Activated CD8-positive, alpha-beta memory T cell treated with anti-CD3 and anti-CD28 coated beads for 4 hours (primary cell): Measurements from ENCODE around the gene GALNT17.
"Not testable (repeated sequence)": the region's sequence is repeated elsewhere in the genome, so short reads cannot be mapped to it uniquely, and the experiment has no call there.

Experiments
- DNase-seq, 2 donors: peaks; one replicate each; pipeline ENCODE4 v3.0.0-alpha.2; 2020; ENCODE audit warnings: low read depth in 2 of 2

The GALNT17 gene

GRCh38 chr7:71165708-71166107 is 33.8 kb downstream of the GALNT17 start:
- no peak for DNase-seq

GRCh38 chr7:71171476-71171875 is 39.5 kb downstream of the GALNT17 start:
- DNase-seq, result no peak

- DNase-seq, result no peak
Measured at GRCh38 chr7:71173955-71174354, 42.0 kb downstream of the GALNT17 start.

GRCh38 chr7:71182438-71182935 is 50.5 kb downstream of the GALNT17 start:
- no peak for DNase-seq

GRCh38 chr7:71184136-71184535 is 52.2 kb downstream of the GALNT17 start:
- no peak for DNase-seq

GRCh38 chr7:71184609-71185008 is 52.7 kb downstream of the GALNT17 start:
- no peak for DNase-seq

GRCh38 chr7:71186535-71187057 is 54.7 kb downstream of the GALNT17 start:
- DNase-seq, result no peak

GRCh38 chr7:71191771-71192170 is 59.8 kb downstream of the GALNT17 start:
- DNase-seq, result no peak

- DNase-seq, result no peak
Measured at GRCh38 chr7:71193099-71193810, 61.3 kb downstream of the GALNT17 start.

GRCh38 chr7:71198391-71198790 is 66.4 kb downstream of the GALNT17 start:
- no peak for DNase-seq

GRCh38 chr7:71198887-71199286 is 66.9 kb downstream of the GALNT17 start:
- no peak for DNase-seq

GRCh38 chr7:71206184-71206583 is 74.2 kb downstream of the GALNT17 start:
- no peak for DNase-seq

GRCh38 chr7:71208881-71209280 is 76.9 kb downstream of the GALNT17 start:
- no peak for DNase-seq

- not testable (repeated sequence) for DNase-seq
Measured at GRCh38 chr7:71209484-71209883, 77.5 kb downstream of the GALNT17 start.

GRCh38 chr7:71210220-71210619 is 78.3 kb downstream of the GALNT17 start:
- no peak for DNase-seq

GRCh38 chr7:71212433-71212832 is 80.5 kb downstream of the GALNT17 start:
- DNase-seq, result not testable (repeated sequence)

GRCh38 chr7:71216211-71216610 is 84.3 kb downstream of the GALNT17 start:
- DNase-seq, result no peak

- no peak for DNase-seq
Measured at GRCh38 chr7:71220210-71220695, 88.3 kb downstream of the GALNT17 start.

- DNase-seq, result no peak
Measured at GRCh38 chr7:71221049-71221448, 89.1 kb downstream of the GALNT17 start.

GRCh38 chr7:71221549-71221948 is 89.6 kb downstream of the GALNT17 start:
- DNase-seq, result no peak

- no peak for DNase-seq
Measured at GRCh38 chr7:71227126-71227525, 95.2 kb downstream of the GALNT17 start.

GRCh38 chr7:71229148-71229547 is 97.2 kb downstream of the GALNT17 start:
- DNase-seq, result no peak

- DNase-seq, result no peak
Measured at GRCh38 chr7:71229699-71230098, 97.8 kb downstream of the GALNT17 start.
